Measurements from ENCODE around the gene RAMP3.
"Not testable (repeated sequence)": the region's sequence is repeated elsewhere in the genome, so short reads cannot be mapped to it uniquely, and the experiment has no call there.

The RAMP3 gene

GRCh38 chr7:45156516-45157272, 897 bp upstream of the RAMP3 start:
- DNase-seq (ENCODE audit: low read depth, low spot score) = no peak

DNA sequence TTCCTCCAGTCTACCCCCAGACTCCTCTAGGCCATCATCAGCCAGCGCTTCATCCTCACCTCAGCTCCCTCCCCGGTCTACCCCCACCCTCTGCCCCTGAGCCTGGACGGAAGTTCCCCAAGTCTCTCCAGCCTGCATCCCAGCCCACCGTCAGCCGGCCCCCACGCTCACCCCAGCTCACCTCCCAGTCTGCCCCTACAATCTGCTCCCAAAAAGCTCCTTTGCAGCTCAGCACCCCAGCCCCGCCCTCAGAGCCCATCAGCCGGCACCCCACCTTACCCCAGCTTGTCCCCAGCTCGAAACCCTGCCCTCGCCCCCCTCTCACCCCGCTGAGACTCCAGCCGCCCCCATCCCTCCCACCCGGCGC, 322 bp upstream of the RAMP3 start:
- no peak for DNase-seq (ENCODE audit: low read depth, low spot score)

- DNase-seq (ENCODE audit: low read depth, low spot score) = no peak
Observed at GRCh38 chr7:45158471-45158870, 880 bp downstream of the RAMP3 start.

GRCh38 chr7:45159296-45159695, 1.7 kb downstream of the RAMP3 start:
- DNase-seq (ENCODE audit: low read depth, low spot score) = no peak

DNA sequence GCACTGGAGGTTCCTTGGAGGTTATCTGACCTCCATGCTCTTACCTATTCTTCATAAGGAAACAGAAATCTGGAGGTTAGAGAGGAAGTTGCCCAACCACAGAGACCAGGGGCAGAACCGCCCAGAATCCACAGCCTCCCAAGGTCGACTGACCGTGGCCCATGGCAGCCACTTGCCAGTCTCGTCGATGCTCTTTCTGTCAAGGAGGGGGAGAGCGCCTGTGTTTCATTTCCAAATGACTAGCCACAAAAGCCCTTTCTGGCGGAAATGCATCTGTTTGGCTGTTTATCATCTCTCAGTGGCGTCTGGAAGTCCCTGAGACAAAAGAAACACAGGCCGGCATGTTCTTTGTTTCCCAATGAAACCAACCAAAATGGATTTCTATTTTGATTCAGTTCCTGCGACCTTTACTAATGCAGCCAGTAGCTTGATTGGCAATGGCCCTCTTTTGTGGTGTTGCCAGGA, 2.9 kb downstream of the RAMP3 start:
- no peak for DNase-seq (ENCODE audit: low read depth, low spot score)

DNA sequence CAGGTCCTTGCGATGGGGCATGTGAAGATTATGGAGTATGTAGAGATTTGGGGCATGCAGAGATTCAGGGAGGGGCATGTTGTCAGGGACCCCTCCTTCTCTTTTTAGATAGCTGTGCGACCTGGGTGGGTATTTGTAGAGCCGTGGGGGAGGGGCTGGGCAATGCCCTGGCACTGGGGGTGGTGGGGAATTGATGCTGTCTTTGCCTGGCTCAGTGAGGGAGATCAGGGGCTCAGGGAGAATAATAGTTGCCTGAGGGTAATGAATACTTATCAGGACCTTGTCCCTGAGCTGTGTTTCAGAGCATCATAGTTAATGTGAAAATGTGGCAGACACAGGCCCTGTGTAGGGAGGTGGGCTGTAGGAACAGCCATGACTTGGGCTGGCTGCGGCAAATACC, 3.5 kb downstream of the RAMP3 start:
- DNase-seq (ENCODE audit: low read depth, low spot score) = no peak

DNA sequence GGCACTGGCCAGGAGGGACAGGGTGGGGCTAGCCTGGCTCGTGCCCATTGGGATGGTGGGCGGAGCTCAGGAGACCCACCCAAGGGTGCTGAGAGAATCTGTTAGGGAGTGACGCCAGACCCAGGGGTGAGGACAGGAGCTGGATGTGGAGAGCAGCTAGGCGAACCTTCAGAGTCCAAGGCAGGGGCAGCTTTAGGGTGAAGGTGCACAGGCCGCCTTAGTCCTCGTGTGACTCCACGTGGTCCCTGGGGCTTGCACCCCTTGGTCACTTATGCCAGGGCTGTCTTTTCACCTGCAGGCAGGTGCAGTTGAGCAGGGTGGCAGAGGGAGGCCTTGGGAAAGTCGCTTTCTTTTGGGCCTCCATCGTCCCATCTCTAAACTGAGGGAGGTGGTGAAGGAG, 4.3 kb downstream of the RAMP3 start:
- no peak for DNase-seq (ENCODE audit: low read depth, low spot score)

DNA sequence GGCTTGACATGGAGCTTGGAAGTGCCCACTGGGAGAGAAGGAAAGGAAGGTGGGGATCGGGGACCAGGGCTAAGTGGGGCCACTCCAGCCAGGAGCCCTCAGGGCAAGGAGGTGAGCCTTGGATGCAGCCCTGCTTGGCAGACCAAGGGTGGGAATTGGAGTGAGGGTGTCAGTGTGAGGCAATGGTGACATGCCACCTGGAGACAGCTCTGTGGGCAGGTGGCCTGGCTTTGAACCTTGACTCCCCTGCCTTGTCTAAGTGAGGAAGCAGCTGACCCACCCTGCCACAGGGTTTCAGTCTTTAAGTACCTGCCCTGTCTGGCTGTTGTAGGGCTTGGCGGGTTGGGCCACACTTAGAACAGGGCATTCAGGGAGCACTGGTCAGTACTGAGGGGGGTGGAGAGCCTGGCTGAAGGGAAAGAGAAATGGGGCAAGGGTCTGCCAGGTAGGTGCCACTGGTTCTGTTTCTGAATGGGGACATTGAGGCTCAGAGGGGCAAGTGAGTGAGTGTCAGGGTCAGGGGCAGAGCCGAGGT, 4.8 kb downstream of the RAMP3 start:
- no peak for DNase-seq (ENCODE audit: low read depth, low spot score)

- no peak for DNase-seq (ENCODE audit: low read depth, low spot score)
Observed at GRCh38 chr7:45162943-45163691, 5.5 kb downstream of the RAMP3 start.

DNA sequence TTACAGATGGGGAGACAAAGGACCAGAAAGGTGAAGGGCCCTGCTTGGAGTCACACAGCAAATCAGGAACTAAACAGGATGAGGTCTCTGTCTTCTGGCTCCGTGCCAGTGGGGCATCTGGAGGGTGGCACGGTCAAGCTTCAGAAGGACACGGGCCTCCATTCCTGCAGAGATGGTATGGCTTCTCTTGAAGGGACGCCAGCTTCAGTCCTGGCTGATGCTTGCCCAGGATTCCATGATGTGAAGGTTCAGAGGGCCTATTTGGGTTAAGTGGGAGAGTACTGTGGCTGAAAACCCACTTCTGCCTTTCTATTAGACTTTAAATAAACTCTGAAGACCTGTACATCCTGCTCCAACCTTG, 6.1 kb downstream of the RAMP3 start:
- DNase-seq (ENCODE audit: low read depth, low spot score) = no peak

DNA sequence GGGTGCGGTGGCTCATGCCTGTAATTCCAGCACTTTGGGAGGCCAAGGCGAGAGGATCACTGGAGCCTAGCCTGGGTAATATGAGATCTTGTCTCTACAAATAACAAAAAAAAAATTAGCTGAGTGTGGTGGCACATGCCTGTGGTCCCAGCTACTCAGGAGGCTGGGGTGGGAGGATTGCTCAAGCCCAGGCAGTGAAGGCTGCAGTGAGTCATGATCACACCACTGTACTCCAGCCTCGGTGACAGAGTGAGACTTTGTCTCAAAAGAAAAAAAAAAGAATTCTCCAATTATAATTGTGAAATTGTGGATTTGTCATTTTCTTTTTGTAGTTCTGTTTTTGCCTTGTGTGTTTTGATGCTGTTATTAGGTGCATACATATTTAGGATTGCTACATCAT, 6.7 kb downstream of the RAMP3 start:
- not testable (repeated sequence) for DNase-seq (ENCODE audit: low read depth, low spot score)

DNA sequence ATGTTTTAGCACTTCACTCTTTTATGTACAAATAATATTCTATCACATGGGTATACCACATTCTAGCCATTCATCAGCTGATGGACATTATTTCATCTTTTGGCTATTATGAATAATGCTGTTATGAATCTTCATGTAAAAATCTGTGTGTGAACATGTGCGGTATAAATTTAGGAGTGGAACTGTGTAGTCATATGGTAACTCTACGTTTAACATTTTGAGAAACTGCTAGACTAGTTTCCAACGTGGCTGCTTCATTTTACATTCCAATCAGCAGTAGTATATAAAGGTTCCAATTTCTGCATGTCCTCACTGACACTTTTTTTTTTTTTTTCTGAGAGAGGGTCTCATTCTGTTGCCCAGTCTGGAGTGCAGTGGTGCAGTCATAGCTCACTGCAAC, 8.3 kb downstream of the RAMP3 start:
- DNase-seq (ENCODE audit: low read depth, low spot score) = no peak

GRCh38 chr7:45171946-45172345, 14.4 kb downstream of the RAMP3 start:
- DNase-seq (ENCODE audit: low read depth, low spot score) = no peak

- DNase-seq (ENCODE audit: low read depth, low spot score) = no peak
Observed at GRCh38 chr7:45173596-45174327, 16.2 kb downstream of the RAMP3 start.

DNA sequence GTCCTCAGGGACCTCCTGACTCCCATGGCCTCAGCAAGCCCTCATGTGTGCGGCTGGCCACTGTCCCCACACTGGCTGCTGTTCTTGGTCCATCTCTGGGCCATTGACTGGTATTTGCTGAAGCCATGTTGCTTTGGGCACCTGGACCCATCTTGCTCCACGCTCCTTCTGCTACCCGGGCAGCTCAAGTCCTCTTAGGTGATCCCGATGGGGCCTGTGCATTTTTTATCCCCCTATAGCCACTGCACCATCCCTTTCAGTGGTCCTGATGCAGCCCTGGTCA, 16.7 kb downstream of the RAMP3 start:
- no peak for DNase-seq (ENCODE audit: low read depth, low spot score)

DNA sequence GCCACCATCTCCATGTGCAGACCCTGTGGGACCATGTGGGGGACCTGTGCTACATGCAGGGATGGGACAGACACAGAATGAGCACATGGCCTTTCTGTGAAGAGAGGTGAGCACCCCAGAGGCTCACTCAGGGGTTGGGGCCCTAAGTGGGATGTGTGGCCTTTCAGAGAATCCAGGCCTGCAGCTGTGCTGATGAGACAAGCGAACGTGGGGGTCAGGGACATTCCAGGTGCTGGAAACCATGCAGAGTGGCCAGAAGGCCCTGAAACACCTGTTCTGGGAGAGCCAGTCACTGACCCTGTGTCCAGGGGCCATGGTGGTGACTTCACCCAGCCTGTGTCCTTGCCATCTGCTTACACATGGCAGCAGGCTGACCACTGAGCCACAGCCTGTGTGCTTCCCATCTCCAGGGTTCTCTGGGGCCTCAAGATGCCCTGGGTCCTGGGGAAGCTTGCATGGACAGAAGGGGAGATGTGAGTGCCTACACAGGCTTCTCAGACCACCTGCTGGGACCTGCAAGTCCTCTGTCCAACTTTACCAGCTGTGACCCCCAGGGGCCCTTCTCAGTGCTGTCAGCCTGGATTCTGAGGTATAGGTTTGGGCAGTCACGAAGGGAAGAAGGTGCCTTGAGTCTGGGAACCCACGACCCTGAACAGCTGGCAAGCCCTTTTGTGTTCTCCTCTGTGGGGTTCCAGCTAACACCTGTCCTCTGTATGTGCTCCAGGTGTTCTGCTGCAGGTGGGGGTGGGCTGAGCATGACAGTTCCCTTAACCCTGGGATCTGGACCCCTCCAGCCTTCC, 17.6 kb downstream of the RAMP3 start:
- no peak for DNase-seq (ENCODE audit: low read depth, low spot score)

DNA sequence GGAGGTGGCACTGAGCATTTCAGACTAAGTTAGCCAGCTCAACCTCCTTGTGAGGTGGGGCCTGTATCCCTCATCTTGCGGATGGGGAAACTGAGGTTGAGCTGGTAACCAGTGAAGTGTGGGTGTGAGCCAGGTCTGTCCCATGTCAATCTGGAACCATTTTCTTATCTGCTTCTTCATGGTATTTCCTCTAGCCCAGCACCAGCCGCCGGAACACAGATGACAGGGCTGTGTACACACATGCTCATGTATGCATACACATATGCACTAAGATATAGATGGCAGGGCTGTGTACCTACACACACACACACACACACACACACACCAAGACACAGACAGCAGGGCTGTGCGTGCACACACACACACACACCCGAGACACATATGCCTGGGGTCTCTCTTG, 18.5 kb downstream of the RAMP3 start:
- DNase-seq (ENCODE audit: low read depth, low spot score) = no peak

GRCh38 chr7:45176886-45177731, 19.5 kb downstream of the RAMP3 start:
- no peak for DNase-seq (ENCODE audit: low read depth, low spot score)

DNA sequence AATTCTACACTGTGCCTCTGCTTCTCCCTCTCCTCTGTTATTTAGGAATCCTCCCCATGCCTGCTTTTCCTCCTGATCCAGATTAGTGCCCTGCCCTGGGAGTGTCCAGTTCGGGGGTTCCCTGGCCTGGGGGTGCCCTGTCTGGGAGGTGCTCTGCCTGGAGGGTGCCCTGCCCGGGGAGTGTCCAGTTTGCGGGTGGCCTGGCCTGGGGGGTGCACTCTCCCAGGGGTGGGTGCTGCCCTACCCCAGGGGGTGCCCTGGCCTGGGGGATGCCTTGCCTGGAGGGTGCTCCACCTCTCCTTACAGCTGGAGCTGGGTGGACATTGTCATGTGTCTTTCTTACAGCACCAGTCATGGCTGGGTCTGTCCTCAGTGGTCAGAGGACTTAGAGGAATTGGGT, 20.2 kb downstream of the RAMP3 start:
- DNase-seq (ENCODE audit: low read depth, low spot score) = no peak

- no peak for DNase-seq (ENCODE audit: low read depth, low spot score)
Observed at GRCh38 chr7:45178241-45179225, 20.9 kb downstream of the RAMP3 start.
